ENCODE data around the gene CABP5.

- TF ChIP-seq CTCF (conservative IDR thresholded peaks at IDR 0.05; ENCODE audit: low read length) = no peak
- TF ChIP-seq EZH2phosphoT487 (IDR thresholded peaks at IDR 0.05; ENCODE audit: borderline replicate concordance, low read depth, low read length) = no peak
Observed at GRCh38 chr19:48023011-48023410, 20.9 kb downstream of the CABP5 start.
